Measurements from ENCODE around the gene HEATR5B.
"Not testable (repeated sequence)": the region's sequence is repeated elsewhere in the genome, so short reads cannot be mapped to it uniquely, and the experiment has no call there.

HEATR5B gene

DNA sequence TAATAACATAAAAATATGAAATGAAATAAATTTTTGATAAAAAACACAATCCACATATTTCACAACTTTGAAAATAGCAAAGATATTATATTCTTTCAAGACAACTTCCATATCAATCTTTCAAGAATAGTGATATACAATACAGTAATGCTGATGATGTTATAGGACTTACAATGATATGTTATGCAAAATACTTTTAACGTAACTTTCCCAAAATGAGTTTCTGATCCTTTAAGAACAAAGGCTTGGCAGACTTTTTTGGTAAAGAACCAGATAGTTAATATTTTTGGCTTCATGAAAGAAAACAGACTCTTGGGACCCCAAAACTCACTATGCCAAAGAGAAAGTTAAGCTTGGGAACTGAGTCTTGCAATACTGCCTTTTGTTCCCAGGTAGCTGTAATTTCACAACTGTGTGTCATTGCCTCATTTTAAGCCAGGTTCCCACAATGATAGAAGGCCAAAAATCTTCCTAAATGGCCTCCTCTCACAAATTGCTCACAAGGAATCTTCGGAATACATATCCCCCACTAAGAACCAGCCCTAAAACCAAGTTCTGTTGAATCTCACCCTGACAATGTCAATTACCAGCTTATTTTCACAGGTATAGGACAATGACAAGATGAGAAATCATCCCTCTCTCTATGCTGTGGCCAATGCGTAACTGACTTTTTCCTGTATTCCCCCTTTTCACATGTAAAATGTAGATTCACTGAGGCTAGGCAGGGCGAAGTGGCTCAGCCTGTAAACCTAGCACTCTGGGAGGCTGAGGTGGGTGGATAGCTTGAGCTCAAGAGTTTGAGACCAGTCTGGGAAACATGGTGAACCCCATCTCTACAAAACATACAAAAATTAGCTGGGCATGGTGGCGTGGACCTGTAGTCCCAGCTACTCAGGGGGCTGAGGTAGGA, 63.0 kb downstream of the HEATR5B start:
- ATAC-seq, result no peak
- no peaks in the 10 kb centered on the region for H3K4me1 Mint-ChIP-seq
- no peak overlapping the region for H3K27ac Mint-ChIP-seq
- no peaks in the 10 kb centered on the region for H3K9me3 Mint-ChIP-seq
- DNase-seq, result no peak
- no peaks in the 10 kb centered on the region for H3K27me3 Mint-ChIP-seq
- H3K4me3 Mint-ChIP-seq, result no peak overlapping the region

DNA sequence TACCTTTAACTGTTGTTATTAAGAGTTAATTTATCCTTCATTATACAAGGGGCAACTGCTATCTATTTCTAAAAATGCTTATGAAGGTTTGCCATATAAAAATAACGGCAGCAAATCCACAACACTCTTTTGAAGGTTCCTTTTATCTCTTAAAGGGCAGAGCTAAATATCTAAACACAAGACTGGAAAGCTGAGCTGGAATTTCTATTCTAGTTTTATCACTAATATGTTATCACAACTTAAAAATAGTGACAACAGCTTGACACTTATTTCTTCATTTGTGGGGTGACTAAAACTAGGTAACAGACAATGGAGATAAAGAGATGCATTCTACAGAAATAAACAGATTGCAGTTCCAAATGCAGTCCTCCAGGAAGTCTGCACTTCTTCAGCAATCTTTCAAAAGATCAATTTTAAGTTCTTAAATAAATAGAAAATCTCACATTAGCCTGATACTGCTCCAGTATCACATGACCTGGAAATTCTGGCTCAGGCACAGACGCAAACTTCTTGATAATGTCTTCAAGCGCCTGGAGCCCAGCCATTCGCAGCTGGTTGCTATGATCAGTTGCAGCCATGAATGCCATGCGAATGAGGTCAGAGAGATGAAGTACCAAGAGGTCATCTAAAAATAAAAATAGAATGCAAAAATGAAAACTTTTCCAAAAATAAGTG, 63.8 kb downstream of the HEATR5B start:
- Mint-ChIP-seq H3K9me3 (no peaks in the 10 kb centered on the region), H3K4me3 (no peak overlapping the region), H3K27me3 (no peaks in the 10 kb centered on the region), H3K4me1 (no peaks in the 10 kb centered on the region), H3K27ac (no peak overlapping the region)
- no peak for DNase-seq
- no peak for ATAC-seq

DNA sequence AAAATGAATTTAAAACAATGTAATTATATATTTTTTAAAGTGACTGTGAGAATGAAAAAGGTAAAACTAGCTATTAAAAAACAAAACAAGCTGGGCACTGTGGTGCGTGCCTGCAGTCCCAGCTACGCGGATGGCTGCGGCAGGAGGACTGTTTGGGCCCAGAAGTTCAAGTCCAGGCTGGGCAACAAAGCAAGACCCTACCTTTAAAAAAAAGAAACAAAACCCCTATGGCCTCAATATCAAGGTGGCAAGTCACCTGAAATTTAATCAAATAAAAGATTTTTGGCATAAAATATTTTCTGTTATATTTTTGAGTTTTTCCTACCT, 70.9 kb downstream of the HEATR5B start:
- Mint-ChIP-seq H3K27me3 (no peaks in the 10 kb centered on the region), H3K4me3 (no peak overlapping the region), H3K9me3 (no peaks in the 10 kb centered on the region), H3K4me1 (peaks cover 16% of the 10 kb centered on the region), H3K27ac (no peak overlapping the region)
- DNase-seq (no peak), ATAC-seq (no peak)

DNA sequence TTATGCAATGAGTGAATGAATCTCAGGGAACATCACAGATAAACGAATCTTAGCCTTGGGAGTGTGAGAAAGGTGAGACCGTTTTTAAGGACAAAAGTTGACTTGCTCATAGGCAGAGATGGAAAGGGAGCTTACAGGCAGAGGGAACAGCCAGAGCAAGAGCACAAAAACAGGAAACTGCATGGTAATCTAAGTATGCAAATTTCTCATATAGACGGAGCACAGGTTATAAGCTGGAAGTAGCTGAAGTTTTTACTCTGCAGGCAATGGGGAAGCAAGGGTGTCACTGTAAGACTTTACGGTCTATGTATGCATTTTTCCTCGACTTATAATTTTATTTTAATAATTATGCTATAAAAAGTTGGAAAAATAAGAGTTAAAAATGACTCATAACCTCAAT, 73.0 kb downstream of the HEATR5B start:
- Mint-ChIP-seq H3K4me1 (peaks cover 16% of the 10 kb centered on the region), H3K4me3 (no peak overlapping the region), H3K27ac (no peak overlapping the region), H3K9me3 (no peaks in the 10 kb centered on the region), H3K27me3 (no peaks in the 10 kb centered on the region)
- ATAC-seq (no peak), DNase-seq (no peak)

DNA sequence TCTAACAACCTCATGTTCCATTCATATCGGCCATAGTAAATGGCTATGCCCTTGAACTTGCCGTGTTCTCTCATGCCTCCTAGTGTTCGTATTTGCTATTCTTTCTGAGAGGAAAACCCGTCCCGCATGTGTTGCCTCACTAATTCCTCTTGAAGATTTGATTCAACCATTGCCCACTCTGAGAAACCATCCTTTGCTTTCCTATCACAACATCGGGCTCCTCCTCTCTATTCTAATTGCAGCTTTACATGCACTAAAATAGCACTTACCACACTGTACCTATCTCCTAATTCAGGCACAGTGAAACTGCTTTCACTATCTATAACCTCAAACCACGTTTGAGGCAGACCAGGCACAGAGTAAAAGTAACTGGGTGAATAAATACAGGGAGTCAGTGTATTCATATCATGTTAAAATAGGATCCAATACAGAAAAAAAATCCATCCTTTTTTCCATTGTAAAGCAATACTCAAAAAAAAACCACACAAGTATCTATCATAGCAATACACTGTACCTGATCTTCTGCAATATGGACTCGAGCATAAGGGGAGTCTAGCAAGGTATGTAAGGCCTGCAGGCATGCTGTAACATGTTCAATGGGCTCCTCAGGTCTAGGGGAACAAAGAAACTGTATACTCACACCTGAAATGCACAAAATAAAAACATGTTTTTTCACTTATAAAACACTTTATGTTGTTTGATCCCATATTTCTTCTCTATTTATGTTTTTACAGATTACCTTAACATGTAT, 78.9 kb downstream of the HEATR5B start:
- no peaks in the 10 kb centered on the region for H3K27me3 Mint-ChIP-seq
- H3K9me3 Mint-ChIP-seq, result no peaks in the 10 kb centered on the region
- peak; percentile 14 to 20 for DNase-seq
- H3K27ac Mint-ChIP-seq, result peak overlapping the region in 1 of 2 donors; percentile 70
- peak; percentile 98 for ATAC-seq
- H3K4me3 Mint-ChIP-seq, result peak overlapping the region; percentile 32 to 54
- peaks cover 11% of the 10 kb centered on the region for H3K4me1 Mint-ChIP-seq

DNA sequence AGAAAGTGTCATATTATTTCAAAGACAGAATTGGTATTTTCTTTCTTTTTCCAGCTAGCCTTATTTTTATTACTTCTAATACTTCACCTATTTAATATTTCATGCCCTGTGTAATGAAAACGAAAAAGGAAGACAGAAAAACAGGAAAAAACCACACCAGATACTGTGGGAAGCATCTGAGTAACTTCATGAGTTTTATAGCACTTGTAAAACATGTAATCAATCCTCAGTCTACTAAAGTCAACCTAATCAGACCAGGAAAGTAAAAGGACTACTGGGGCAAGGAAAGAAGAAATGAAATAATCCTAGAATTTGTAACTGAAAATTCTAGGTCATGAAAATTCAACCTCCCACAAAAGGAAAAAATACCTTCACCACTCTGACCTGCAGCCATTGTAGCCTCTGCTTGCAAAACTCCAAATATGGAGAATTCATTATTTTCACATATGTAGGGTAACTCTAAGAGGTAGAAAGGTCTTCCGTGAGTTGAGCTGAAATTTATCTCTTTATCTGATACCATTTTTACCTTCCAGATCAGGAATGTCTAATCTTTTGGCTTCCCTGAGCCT, 83.1 kb downstream of the HEATR5B start:
- H3K9me3 Mint-ChIP-seq, result no peaks in the 10 kb centered on the region
- H3K4me3 Mint-ChIP-seq, result no peak overlapping the region
- H3K27ac Mint-ChIP-seq, result no peak overlapping the region
- H3K27me3 Mint-ChIP-seq, result no peaks in the 10 kb centered on the region
- H3K4me1 Mint-ChIP-seq, result peaks cover 11% of the 10 kb centered on the region
- no peak for DNase-seq
- no peak for ATAC-seq

DNA sequence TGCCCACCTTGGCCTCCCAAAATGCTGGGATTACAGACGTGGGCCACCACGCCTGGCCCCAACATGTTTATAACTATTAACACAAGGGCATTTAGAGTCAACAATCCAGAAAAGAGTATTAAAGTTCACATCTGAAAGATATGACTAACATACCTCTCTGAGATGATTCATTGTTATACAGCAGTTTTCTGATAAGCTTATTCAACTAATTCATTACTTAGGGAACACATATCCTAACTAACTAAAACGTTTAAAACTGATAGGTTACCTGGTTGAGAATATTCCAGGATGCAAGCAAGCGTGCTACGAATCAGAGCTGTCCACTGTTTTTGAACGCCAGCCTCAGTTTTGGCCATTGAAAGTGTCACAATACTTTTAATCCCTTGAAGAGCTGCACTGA, 83.9 kb downstream of the HEATR5B start:
- Mint-ChIP-seq H3K27ac (no peak overlapping the region), H3K9me3 (no peaks in the 10 kb centered on the region), H3K4me3 (no peak overlapping the region), H3K27me3 (no peaks in the 10 kb centered on the region), H3K4me1 (peaks cover 8% of the 10 kb centered on the region)
- DNase-seq (no peak), ATAC-seq (no peak)

DNA sequence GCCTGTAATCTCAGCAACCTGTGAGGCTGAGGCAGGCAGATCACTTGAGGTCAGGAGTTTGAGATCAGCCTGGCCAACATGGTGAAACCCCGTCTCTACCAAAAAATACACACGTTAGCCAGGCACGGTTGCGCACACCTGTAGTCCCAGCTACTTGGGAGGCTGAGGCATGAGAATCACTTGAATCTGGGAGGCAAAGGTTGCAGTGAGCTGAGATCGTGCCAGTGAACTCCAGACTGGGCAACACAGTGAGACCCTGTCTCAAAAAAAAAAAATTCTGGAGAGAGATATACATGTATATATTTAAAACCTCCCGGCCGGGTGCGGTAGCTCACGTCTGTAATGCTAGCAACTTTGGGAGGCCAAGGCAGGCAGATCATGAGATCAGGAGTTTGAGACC, 84.8 kb downstream of the HEATR5B start:
- not testable (repeated sequence) for DNase-seq, H3K4me3 Mint-ChIP-seq, H3K4me1 Mint-ChIP-seq, H3K9me3 Mint-ChIP-seq, ATAC-seq, H3K27me3 Mint-ChIP-seq
- H3K27ac Mint-ChIP-seq, result peak overlapping the region in 1 of 2 donors; percentile 64

DNA sequence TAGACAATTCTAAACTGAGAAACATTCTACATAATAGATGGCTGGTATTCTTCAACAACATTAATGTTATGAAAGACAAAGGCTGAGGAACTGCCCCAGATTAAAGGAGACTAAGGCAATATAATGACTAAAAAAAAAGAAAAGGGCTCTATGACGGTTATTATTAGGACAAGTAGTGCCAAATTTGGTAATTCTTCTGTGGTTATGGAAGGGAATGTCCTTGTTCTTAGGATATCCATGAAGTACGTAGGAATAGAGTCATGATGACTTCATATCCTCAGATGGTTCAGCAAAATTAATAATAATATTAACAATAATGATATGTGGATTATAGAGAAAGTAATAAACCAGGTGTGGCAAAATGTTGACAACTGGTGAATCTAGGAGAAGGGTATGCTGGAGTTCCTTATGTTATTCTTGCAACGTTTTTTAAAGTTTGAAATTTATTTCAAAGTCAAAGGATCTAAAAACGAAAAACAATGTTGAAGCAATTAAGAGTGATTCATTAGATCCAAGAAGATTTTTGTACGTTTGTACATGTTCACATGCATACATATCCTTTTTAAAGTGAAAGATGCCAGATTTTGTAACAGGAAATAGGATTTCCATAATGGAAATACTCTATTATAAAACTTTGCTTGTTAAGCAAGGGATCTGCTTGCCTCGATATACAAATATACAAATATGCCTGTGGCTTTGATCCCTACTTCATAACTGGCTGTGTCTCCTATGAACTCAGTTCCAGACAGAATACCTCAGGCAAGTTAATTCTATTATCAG, 90.1 kb downstream of the HEATR5B start:
- Mint-ChIP-seq H3K9me3 (no peaks in the 10 kb centered on the region), H3K4me1 (no peaks in the 10 kb centered on the region), H3K4me3 (no peak overlapping the region), H3K27ac (no peak overlapping the region), H3K27me3 (no peaks in the 10 kb centered on the region)
- ATAC-seq (no peak), DNase-seq (no peak)

DNA sequence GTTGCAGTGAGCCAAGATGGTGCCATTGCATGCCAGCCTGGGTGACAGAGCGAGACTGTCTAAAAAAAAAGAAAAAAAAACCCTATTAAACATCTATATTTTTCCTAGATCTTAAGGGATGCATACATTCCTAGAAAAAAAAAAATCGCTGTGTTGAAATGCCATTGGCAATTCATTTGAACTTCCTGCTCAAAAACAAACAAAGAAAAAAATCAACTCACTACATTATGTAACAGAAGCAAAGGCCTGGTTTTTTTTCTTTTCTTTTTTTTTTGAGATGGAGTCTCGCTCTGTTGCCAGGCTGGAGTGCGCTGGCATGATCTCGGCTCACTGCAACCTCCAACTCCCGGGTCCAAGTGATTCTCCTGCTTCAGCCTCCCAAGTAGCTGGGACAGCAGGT, 96.2 kb downstream of the HEATR5B start:
- Mint-ChIP-seq H3K9me3 (no peaks in the 10 kb centered on the region), H3K4me3 (no peak overlapping the region), H3K27ac (no peak overlapping the region), H3K27me3 (no peaks in the 10 kb centered on the region), H3K4me1 (no peaks in the 10 kb centered on the region)
- DNase-seq (no peak), ATAC-seq (no peak)

DNA sequence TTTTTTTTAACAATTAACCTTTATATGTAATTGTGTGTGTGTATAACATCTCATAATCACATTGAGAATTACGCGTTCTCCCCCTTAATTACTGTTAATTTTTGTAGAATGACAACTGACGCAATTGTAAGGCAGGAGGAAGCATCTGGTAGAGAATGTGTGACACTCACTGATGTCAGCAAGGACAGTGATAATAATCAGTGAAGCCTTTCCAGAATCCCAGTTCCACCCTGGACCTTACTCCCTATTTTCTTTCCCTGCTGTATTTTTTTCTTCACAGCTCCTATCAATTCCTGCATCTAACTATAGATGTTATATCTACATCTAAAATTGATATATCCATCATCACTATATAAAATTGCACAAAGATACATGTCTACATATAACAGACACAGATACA, 101.7 kb downstream of the HEATR5B start:
- no peak for ATAC-seq
- Mint-ChIP-seq H3K4me3 (no peak overlapping the region), H3K4me1 (no peaks in the 10 kb centered on the region), H3K9me3 (no peaks in the 10 kb centered on the region), H3K27me3 (no peaks in the 10 kb centered on the region), H3K27ac (no peak overlapping the region)
- no peak for DNase-seq

DNA sequence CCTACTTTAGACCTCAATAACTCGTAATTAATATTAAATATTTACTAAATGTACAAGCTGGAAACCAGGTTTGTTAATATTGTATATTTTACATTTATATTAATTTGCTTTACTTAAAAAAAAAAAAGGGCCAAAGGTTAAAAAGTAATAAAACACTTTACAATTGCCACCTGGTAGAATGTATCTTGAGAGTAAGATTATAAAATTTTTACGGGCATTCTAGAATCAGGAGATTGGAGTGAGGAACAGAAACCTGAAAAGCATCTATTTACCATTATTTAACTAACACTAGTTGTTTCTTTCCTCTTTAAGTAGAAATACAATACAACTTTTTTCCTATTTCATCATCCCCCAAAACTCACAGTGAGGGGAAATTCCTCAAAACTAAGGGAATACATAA, 102.3 kb downstream of the HEATR5B start:
- ATAC-seq (no peak), DNase-seq (no peak)
- H3K27me3 Mint-ChIP-seq, result no peaks in the 10 kb centered on the region
- no peaks in the 10 kb centered on the region for H3K4me1 Mint-ChIP-seq
- H3K4me3 Mint-ChIP-seq, result no peak overlapping the region
- H3K27ac Mint-ChIP-seq, result no peak overlapping the region
- no peaks in the 10 kb centered on the region for H3K9me3 Mint-ChIP-seq

DNA sequence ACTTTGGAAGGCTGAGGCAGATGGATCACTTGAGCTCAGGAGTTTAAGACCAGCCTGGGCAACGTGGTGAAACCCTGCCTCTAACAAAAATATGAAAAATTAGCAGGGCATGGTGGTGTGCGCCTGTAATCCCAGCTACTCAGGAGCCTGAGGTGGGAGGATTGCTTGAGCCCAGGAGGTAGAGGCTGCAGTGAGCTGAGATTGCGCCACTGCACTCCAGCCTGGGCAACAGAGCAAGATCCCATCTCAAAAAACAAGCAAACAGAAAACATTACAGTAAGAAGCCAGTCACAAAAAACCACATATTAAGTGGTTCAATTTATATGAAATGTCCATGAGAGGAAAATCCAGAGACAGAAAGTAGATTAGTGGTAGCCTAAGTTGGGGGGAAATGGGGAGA, 105.2 kb downstream of the HEATR5B start:
- H3K27me3 Mint-ChIP-seq, ATAC-seq, H3K27ac Mint-ChIP-seq, H3K4me1 Mint-ChIP-seq, DNase-seq, H3K9me3 Mint-ChIP-seq, H3K4me3 Mint-ChIP-seq: not testable (repeated sequence)

DNA sequence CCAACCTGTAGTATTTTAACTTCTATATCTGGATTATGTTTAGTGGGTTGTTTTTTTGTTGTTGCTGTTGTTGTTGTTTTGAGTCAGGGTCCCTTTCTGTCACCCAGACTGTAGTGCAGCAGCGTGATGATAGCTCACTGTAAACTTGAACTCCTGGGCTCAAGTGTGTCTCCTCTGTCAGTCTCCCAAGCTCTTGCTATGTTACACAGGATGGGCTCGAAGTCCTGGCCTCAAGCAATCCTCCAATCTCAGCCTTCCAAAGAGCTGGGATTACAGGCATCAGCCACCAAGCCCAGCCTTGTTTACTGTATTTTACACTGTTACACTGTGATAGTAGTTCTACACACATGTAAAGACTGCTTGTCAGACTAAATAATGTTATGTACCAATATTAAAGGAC, 108.1 kb downstream of the HEATR5B start:
- H3K27me3 Mint-ChIP-seq, result no peaks in the 10 kb centered on the region
- no peak overlapping the region for H3K27ac Mint-ChIP-seq
- no peak overlapping the region for H3K4me3 Mint-ChIP-seq
- no peaks in the 10 kb centered on the region for H3K9me3 Mint-ChIP-seq
- DNase-seq, result no peak
- ATAC-seq, result no peak
- no peaks in the 10 kb centered on the region for H3K4me1 Mint-ChIP-seq

DNA sequence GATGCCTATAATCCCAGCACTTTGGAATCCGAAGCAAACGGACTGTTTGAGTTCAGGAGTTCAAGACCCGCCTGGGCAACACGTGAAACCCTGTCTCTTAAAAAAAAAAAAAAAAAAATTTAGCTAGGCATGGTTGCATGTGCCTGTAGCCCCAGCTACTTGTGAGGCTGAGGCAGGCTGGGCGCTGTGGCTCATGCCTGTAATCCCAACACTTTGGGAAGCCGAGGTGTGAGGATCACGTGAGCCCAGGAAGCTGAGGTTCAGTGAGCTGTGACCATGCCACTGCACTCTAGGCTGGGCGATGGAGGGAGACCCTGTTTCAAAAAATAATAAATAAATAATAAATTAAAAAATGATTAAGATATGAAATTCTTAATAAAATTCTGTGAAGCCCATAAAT, 108.9 kb downstream of the HEATR5B start:
- DNase-seq, result no peak
- Mint-ChIP-seq H3K4me3 (no peak overlapping the region), H3K4me1 (no peaks in the 10 kb centered on the region), H3K9me3 (no peaks in the 10 kb centered on the region), H3K27ac (no peak overlapping the region), H3K27me3 (no peaks in the 10 kb centered on the region)
- no peak for ATAC-seq

Measured in stimulated activated naive CD8-positive, alpha-beta T cell treated with anti-CD3 and anti-CD28 coated beads, Interleukin-15, amount 100 ng/mL, for 72 hours (primary cell).